Renal cortex interstitium (tissue), 11 donors: ENCODE results near the gene SPEM3. TPM values are rescaled to one million over a fixed set of nuclear protein-coding genes. Genes with fewer than 3 reads are reported as not detected.
A peak's percentile ranks its signal among the peaks of the same experiment; 100 is the strongest.

Experiments
- DNase-seq, 11 donors: peaks; one replicate each; pipeline ENCODE4 v3.0.0-alpha.2; 2013; ENCODE audit warnings: low read depth in 9 of 11, low spot score in 4 of 11; ENCODE audit errors: extremely low read depth in 1 of 11
- polyA plus RNA-seq, 3 donors: library from polyadenylated mRNA; unstranded; fragments of 120-200 nt; gene quantifications; one replicate each; pipeline ENCODE4 v1.2.1, GENCODE V29; 2013; ENCODE audit not compliant: insufficient read length in 3 of 3

The SPEM3 gene
- polyA plus RNA-seq, 3 donors, result not detected

- DNase-seq, result no peak
These were observed 30.0 kb upstream of the SPEM3 start for GRCh38 chr17:7398612-7399011.

- DNase-seq, result no peak
These were observed 25.5 kb upstream of the SPEM3 start for GRCh38 chr17:7403043-7403726.

GRCh38 chr17:7403727-7403976 lies 25.0 kb upstream of the SPEM3 start:
- DNase-seq, result no peak

GRCh38 chr17:7403977-7404736 lies 24.5 kb upstream of the SPEM3 start, which contains the start of gene TMEM256:
TSS of gene TMEM256 (minus strand) at chr17:7404097. CDS start at chr17:7404084, 13 bp downstream.
- DNase-seq, result peak; percentile 96 to 100 (median 99)

GRCh38 chr17:7404737-7405349 lies 23.8 kb upstream of the SPEM3 start:
- DNase-seq, result no peak

- DNase-seq, result no peak
These were observed 23.1 kb upstream of the SPEM3 start for GRCh38 chr17:7405350-7406234.

GRCh38 chr17:7406235-7406825 lies 22.3 kb upstream of the SPEM3 start:
- no peak for DNase-seq

GRCh38 chr17:7407082-7407481 lies 21.6 kb upstream of the SPEM3 start:
- no peak for DNase-seq

GRCh38 chr17:7407485-7408251 lies 21.0 kb upstream of the SPEM3 start, which contains the start of gene NLGN2:
TSS of gene NLGN2 (plus strand) at chr17:7407845. CDS start at chr17:7408256, 411 bp downstream.
- no peak for DNase-seq

- DNase-seq, result no peak
These were observed 20.4 kb upstream of the SPEM3 start for GRCh38 chr17:7408252-7408727.

GRCh38 chr17:7408863-7409262 lies 19.8 kb upstream of the SPEM3 start:
- no peak for DNase-seq

GRCh38 chr17:7409716-7410115 lies 18.9 kb upstream of the SPEM3 start:
- DNase-seq, result no peak

- no peak for DNase-seq
These were observed 17.8 kb upstream of the SPEM3 start for GRCh38 chr17:7410634-7411426.

- no peak for DNase-seq
These were observed 17.3 kb upstream of the SPEM3 start for GRCh38 chr17:7411427-7411750.

GRCh38 chr17:7413346-7413985 lies 15.2 kb upstream of the SPEM3 start:
- no peak for DNase-seq

- no peak for DNase-seq
These were observed 13.8 kb upstream of the SPEM3 start for GRCh38 chr17:7414837-7415236.

- DNase-seq, result no peak
These were observed 12.9 kb upstream of the SPEM3 start for GRCh38 chr17:7415784-7416183.
